Measurements from ENCODE around the gene PITPNC1. TPM values are rescaled to one million over a fixed set of nuclear protein-coding genes. Genes with fewer than 3 reads are reported as not detected.
A peak's percentile ranks its signal among the peaks of the same experiment; 100 is the strongest.

The PITPNC1 gene
- total and polyA plus RNA-seq, 2 donors (not counting 3 experiments of a cell fraction or from before 2014, with no cell fraction given): 2.4 to 9.6 TPM

GRCh38 chr17:67582673-67583081 is 205.6 kb downstream of the PITPNC1 start:
- TF ChIP-seq FOS (IDR thresholded peaks at IDR 0.05; ENCODE audit: borderline replicate concordance, insufficient read depth, low read length) (no peak), MYC (IDR thresholded peaks at IDR 0.05; ENCODE audit: low read depth, low read length) (no peak), POLR2AphosphoS5 (IDR thresholded peaks at IDR 0.05; ENCODE audit: insufficient read depth, low read depth, low read length) (no peak), GATA2 (IDR thresholded peaks at IDR 0.05; ENCODE audit: insufficient read depth, insufficient read length, low read depth, low read length) (no peak), MAX (IDR thresholded peaks at IDR 0.05; ENCODE audit: insufficient read depth, insufficient read length) (no peak), JUN (IDR thresholded peaks at IDR 0.05; ENCODE audit: borderline replicate concordance, insufficient read depth, insufficient read length, low read depth) (no peak), EZH2 (IDR thresholded peaks at IDR 0.05; ENCODE audit: borderline replicate concordance, low read depth, low read length, severe bottlenecking) (no peak), POLR2A (IDR thresholded peaks at IDR 0.05; ENCODE audit: low read depth, low read length) (no peak)
- TF ChIP-seq, protein P1, sequence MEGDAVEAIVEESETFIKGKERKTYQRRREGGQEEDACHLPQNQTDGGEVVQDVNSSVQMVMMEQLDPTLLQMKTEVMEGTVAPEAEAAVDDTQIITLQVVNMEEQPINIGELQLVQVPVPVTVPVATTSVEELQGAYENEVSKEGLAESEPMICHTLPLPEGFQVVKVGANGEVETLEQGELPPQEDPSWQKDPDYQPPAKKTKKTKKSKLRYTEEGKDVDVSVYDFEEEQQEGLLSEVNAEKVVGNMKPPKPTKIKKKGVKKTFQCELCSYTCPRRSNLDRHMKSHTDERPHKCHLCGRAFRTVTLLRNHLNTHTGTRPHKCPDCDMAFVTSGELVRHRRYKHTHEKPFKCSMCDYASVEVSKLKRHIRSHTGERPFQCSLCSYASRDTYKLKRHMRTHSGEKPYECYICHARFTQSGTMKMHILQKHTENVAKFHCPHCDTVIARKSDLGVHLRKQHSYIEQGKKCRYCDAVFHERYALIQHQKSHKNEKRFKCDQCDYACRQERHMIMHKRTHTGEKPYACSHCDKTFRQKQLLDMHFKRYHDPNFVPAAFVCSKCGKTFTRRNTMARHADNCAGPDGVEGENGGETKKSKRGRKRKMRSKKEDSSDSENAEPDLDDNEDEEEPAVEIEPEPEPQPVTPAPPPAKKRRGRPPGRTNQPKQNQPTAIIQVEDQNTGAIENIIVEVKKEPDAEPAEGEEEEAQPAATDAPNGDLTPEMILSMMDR (IDR thresholded peaks at IDR 0.05; ENCODE audit: extremely low read depth in 1 of 2, insufficient read depth in 1 of 2, low read depth in 1 of 2, low read length in 2 of 2): no peak
- POLR2A ChIA-PET: no interaction called here
- peak; percentile 73 for DNase-seq (ENCODE audit: low read depth, low spot score)

More at GRCh38 chr17:67582673-67583081, 205.6 kb downstream of the PITPNC1 start:
- no peak for FAIRE-seq
- H3K9me1 ChIP-seq (replicated peaks; ENCODE audit: control insufficient read depth, extremely low read depth, insufficient read depth, low read length): no peaks in the 10 kb centered on the region
- H2AFZ ChIP-seq (ENCODE audit: low read depth, low read length): no peak overlapping the region
- no peak overlapping the region for H3K27ac ChIP-seq (ENCODE audit: insufficient read depth, low read depth, low read length)
- no peaks in the 10 kb centered on the region for H4K20me1 ChIP-seq (replicated peaks; ENCODE audit: control insufficient read depth, extremely low read depth, insufficient read depth, low read length)
- H3K36me3 ChIP-seq (ENCODE audit: control insufficient read depth in 2 of 2, extremely low read depth in 1 of 2, insufficient read depth in 2 of 2, low read length in 2 of 2): no peaks in the 10 kb centered on the region
- no peaks in the 10 kb centered on the region for H3K79me2 ChIP-seq (ENCODE audit: control insufficient read depth, insufficient read depth, low read length)
- dilution Hi-C loops (cut with MboI; ENCODE audit: extremely low pct_ligation_motif_present, low sequenced_read_pairs): no loop called here
- no peak overlapping the region for H3K9ac ChIP-seq (replicated peaks; ENCODE audit: extremely low read depth, insufficient read depth, low read length)
- H3K9me3 ChIP-seq (replicated peaks; ENCODE audit: control insufficient read depth, insufficient read depth, low read length): no peaks in the 10 kb centered on the region
- intact Hi-C loops (cut with micrococcal nuclease): no loop called here
- no peak overlapping the region for H3K4me2 ChIP-seq (ENCODE audit: insufficient read depth, low read length)
- H3K27me3 ChIP-seq (ENCODE audit: control insufficient read depth in 2 of 2, insufficient read depth in 2 of 2, low read length in 2 of 2): no peaks in the 10 kb centered on the region
- no TSS peak for BruUV-seq (replicated peaks)
- CTCF ChIA-PET: no interaction called here
- H3K4me1 ChIP-seq (ENCODE audit: control insufficient read depth, extremely low read depth, insufficient read depth, low read length): no peaks in the 10 kb centered on the region
- H3K4me3 ChIP-seq (replicated peaks in 1 of 3; ENCODE audit: insufficient read depth in 1 of 3, low read depth in 1 of 3, low read length in 3 of 3): no peak overlapping the region

All from endothelial cell of umbilical vein (primary cell).